Brain microvascular endothelial cell (primary cell): ENCODE results near the gene TIGD4.

Experiments
- DNase-seq: peaks from one replicate; pipeline ENCODE4 v3.0.0-alpha.2; 2020
- H3K27ac ChIP-seq: fragments of 250-450 bp; sonication (Bioruptor Pico); 2 replicates; pipeline ENCODE4 v1.5.1; 2020; ENCODE audit warnings: mild to moderate bottlenecking, moderate library complexity
- H3K27me3 ChIP-seq: fragments of 250-450 bp; sonication (Bioruptor Pico); replicated peaks from 2 replicates; pipeline ENCODE4 v1.5.1; 2020; ENCODE audit warnings: mild to moderate bottlenecking
- H3K36me3 ChIP-seq: fragments of 250-450 bp; sonication (Bioruptor Pico); replicated peaks from 2 replicates; pipeline ENCODE4 v1.5.1; 2020; ENCODE audit warnings: mild to moderate bottlenecking
- H3K4me3 ChIP-seq: 2 replicates; pipeline ENCODE4 v1.5.1; 2011; ENCODE audit warnings: low read depth, mild to moderate bottlenecking, control low read depth, low read length, moderate library complexity
- in situ Hi-C: cut with HindIII; loops from 2 replicates; pipeline ENCODE4 v1.10.0; 2017; ENCODE audit warnings: low sequenced_read_pairs, low pct_ligation_motif_present
- TF ChIP-seq, protein P1 (sequence below): IDR thresholded peaks from 2 replicates; pipeline ENCODE4 v1.5.1; 2011; ENCODE audit warnings: low read depth, mild to moderate bottlenecking, moderate library complexity, low read length, control low read depth, inconsistent platforms; ENCODE audit errors: missing control alignments

Gene TIGD4

DNA sequence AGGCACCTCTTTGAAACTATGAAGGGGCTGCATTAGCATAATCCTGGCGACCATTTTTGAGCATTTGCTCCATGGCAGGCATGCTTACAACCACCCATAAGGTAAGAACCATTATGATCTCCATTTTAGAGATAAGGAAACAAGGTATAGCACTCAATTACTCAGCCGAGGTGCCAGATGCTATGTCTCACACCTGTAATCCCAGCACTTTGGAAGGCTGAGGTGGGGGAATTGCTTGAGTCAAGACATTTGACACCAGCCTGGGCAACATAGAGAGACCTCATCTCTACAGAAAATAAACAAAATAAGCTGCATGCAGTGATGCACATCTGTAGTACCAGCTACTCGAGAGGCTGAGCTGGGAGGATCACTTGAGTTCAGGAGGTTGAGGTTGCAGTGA, 43.6 kb downstream of the TIGD4 start:
- in situ Hi-C loops = no loop called here
- DNase-seq = no peak
- no peaks in the 10 kb centered on the region for H3K36me3 ChIP-seq
- no peak overlapping the region for H3K4me3 ChIP-seq
- no peaks in the 10 kb centered on the region for H3K27me3 ChIP-seq
- H3K27ac ChIP-seq = no peak overlapping the region
- TF ChIP-seq, protein P1, sequence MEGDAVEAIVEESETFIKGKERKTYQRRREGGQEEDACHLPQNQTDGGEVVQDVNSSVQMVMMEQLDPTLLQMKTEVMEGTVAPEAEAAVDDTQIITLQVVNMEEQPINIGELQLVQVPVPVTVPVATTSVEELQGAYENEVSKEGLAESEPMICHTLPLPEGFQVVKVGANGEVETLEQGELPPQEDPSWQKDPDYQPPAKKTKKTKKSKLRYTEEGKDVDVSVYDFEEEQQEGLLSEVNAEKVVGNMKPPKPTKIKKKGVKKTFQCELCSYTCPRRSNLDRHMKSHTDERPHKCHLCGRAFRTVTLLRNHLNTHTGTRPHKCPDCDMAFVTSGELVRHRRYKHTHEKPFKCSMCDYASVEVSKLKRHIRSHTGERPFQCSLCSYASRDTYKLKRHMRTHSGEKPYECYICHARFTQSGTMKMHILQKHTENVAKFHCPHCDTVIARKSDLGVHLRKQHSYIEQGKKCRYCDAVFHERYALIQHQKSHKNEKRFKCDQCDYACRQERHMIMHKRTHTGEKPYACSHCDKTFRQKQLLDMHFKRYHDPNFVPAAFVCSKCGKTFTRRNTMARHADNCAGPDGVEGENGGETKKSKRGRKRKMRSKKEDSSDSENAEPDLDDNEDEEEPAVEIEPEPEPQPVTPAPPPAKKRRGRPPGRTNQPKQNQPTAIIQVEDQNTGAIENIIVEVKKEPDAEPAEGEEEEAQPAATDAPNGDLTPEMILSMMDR = peak; percentile 12

DNA sequence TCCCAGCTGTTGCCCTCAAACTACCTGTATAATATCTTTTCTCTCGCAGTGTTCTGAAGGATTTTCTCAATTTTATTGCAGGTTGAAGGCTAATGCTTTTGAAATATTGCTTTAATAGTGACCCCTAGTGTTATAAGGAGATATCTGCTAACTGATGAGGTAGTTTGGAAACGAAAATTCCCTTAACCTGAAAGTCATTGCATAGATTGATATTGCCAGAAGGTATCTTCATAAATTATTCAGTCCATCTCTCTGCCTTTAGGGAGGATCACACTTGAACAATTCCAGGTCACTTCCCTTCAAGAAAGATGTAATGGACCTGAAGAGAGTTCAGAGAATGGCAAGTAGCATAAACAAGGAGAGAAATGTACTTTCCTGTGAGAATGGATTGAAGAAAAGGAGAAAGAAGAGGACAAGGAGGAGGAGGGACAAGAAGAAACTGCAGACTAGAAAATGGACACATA, 44.1 kb downstream of the TIGD4 start:
- H3K27ac ChIP-seq = no peak overlapping the region
- DNase-seq = no peak
- in situ Hi-C loops = no loop called here
- no peaks in the 10 kb centered on the region for H3K27me3 ChIP-seq
- H3K36me3 ChIP-seq = no peaks in the 10 kb centered on the region
- TF ChIP-seq, protein P1 = peak; percentile 35
- no peak overlapping the region for H3K4me3 ChIP-seq

DNA sequence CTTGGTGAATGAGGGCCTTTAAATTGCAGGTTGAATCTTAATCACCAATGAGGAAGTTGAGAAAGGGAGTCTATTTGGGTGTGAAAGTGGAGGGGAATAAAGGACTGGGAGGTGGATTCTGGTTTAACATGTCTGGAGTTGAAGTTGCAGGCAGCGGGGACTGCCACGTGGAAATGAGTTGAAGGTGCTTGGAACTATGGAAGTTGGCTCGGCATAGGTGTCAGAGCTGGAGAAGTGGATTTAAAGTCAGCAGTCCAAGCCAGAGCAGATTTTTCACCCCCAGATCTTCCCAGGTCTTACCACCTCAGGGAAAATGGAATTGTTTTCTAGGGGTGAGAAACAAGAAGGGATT, 44.9 kb downstream of the TIGD4 start:
- no peaks in the 10 kb centered on the region for H3K36me3 ChIP-seq
- no peak overlapping the region for H3K4me3 ChIP-seq
- no peak for DNase-seq
- H3K27ac ChIP-seq = no peak overlapping the region
- no peaks in the 10 kb centered on the region for H3K27me3 ChIP-seq
- in situ Hi-C loops = no loop called here
- TF ChIP-seq, protein P1 = no peak

DNA sequence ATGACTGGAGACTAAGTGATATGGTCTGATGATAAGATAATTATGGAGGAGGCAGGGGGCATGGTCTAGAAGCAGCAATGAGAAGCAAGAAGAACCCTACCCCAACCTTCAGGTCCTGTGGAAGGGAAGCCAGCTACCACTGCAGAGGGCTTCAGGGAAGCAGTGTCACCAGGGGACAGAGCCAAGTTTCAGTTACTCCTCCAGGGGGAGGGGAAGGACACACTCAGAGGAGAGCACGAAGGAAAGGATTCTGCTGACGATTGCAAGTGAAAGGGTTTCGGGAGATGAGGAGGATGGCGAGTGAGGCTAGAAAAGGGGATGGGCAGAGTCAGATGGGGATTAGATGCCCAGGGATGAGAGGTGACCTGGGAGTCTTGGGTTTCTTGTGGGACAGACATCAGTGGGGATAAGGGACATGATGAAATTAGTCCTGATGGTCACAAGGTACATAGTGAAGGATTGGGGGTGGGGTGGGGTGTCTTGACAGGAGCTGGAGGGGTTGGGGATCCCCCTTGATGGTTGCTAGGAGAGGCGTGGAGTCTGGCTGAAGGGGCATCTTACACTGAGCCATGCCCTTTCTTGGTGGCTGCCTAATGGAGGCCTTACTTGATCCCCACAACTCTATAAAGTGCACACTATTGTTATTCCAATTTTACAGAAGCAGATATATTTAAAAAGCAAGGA, 45.4 kb downstream of the TIGD4 start:
- no peak overlapping the region for H3K4me3 ChIP-seq
- TF ChIP-seq, protein P1 = no peak
- H3K36me3 ChIP-seq = no peaks in the 10 kb centered on the region
- in situ Hi-C loops = no loop called here
- DNase-seq = no peak
- H3K27ac ChIP-seq = no peak overlapping the region
- H3K27me3 ChIP-seq = no peaks in the 10 kb centered on the region

DNA sequence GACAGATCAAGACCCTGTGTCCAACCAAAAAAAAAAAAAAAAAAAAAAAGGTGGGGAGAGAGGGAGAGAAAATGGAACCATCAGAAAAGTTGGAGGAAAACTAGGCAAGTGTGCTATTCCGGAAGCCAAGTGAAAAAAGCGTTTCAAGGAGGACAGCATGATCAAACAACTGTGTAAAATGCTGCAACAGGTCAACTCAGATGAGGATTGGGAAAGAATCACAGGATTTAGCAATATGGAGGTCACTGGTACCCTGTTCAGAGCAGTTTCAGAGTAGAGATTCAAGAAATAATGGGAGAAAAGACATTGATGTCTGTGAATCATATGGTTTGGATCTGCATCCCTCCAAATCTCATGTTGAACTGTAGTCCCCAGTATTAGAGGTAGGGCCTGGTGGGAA, 47.5 kb downstream of the TIGD4 start:
- Histone ChIP-seq H3K27me3 (no peaks in the 10 kb centered on the region), H3K4me3 (no peak overlapping the region), H3K27ac (no peak overlapping the region), H3K36me3 (no peaks in the 10 kb centered on the region)
- no peak for DNase-seq
- in situ Hi-C loops = no loop called here
- TF ChIP-seq, protein P1 = no peak

- H3K4me3 ChIP-seq = no peak overlapping the region
- H3K27ac ChIP-seq = no peak overlapping the region
- in situ Hi-C loops = no loop called here
- TF ChIP-seq, protein P1 = no peak
- DNase-seq = no peak
- H3K27me3 ChIP-seq = no peaks in the 10 kb centered on the region
- no peaks in the 10 kb centered on the region for H3K36me3 ChIP-seq
These were observed 50.1 kb downstream of the TIGD4 start for GRCh38 chr4:152729466-152729865.
